OCI-LY3 (cell line): ENCODE data around the gene RNASEH1.

ENCODE experiments used
- EZH2phosphoT487 ChIP-seq: fragments of 200-600 bp; shearing (Covaris generic); IDR thresholded peaks from 2 replicates; pipeline ENCODE4 v1.6.1; 2018; ENCODE audit warnings: antibody characterized with exemption, mixed run types, low read depth
- TF ChIP-seq, protein P1 (sequence below): fragments of 200-600, 300-600 bp; sonication (generic); IDR thresholded peaks from 2 replicates; pipeline ENCODE4 v1.5.1; 2014; ENCODE audit warnings: antibody characterized with exemption, low read length, low read depth

DNA sequence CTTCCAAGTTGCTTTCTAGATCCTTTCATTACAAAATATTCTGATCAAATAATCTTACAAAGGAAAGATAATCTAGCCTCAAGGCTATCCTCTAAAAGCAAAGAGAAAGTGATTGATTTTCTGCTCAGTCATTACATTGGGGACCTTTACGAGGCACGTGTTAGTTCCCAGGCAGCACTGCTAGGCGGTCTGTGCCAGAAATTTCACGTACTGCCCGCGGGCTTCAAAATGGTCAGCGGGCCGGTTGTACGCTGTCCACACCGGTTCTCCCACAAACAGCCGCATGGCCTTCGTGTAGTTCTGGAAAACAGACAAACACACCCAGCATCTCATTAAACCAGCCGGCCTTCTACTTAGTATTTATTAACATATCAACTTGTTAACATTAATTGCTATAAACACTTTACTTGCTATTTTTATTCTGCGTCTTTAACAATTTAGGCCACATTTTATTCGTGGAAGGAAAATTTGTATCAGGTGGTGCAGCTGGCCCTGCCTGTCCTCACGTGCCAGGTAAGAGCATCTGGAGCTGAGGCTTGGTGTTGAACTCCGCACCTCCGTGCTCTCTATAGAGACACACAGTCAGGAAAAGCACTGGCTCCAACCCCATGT, 59.2 kb downstream of the RNASEH1 start:
- TF ChIP-seq, protein P1, sequence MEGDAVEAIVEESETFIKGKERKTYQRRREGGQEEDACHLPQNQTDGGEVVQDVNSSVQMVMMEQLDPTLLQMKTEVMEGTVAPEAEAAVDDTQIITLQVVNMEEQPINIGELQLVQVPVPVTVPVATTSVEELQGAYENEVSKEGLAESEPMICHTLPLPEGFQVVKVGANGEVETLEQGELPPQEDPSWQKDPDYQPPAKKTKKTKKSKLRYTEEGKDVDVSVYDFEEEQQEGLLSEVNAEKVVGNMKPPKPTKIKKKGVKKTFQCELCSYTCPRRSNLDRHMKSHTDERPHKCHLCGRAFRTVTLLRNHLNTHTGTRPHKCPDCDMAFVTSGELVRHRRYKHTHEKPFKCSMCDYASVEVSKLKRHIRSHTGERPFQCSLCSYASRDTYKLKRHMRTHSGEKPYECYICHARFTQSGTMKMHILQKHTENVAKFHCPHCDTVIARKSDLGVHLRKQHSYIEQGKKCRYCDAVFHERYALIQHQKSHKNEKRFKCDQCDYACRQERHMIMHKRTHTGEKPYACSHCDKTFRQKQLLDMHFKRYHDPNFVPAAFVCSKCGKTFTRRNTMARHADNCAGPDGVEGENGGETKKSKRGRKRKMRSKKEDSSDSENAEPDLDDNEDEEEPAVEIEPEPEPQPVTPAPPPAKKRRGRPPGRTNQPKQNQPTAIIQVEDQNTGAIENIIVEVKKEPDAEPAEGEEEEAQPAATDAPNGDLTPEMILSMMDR, result no peak
- no peak for TF ChIP-seq EZH2phosphoT487
